Caco-2 (cell line): ENCODE results near the gene P2RY2. TPM values are rescaled to one million over a fixed set of nuclear protein-coding genes. Genes with fewer than 3 reads are reported as not detected.

Experiments used
- BruUV-seq: library from RNA; stranded (reverse); fragments of 400-500 nt; replicated peaks from 2 replicates; lab custom pipeline; 2021; lab: Mats Ljungman, UMichigan
- CTCF ChIA-PET: fragments of 300-600 bp; sonication (Branson Sonifier 250); formaldehyde crosslinking; loops from one replicate; lab custom pipeline; 2022; ENCODE audit warnings: antibody characterized with exemption; lab: Charles Lee
- POLR2A ChIA-PET: fragments of 300-600 bp; sonication (Branson Sonifier 250); formaldehyde crosslinking; loops from one replicate; lab custom pipeline; 2022; ENCODE audit warnings: antibody characterized with exemption; lab: Charles Lee
- DNase-seq, 2 experiments: peaks; one replicate each; pipeline versions ENCODE4 v3.0.0 to v3.0.0-alpha.2; 2020 to 2022
- H3K27me3 ChIP-seq: replicated peaks from 2 replicates; pipeline ENCODE4 v1.6.0; 2011; ENCODE audit warnings: low read length; ENCODE audit not compliant: control insufficient read depth, insufficient read depth
- H3K36me3 ChIP-seq: 2 replicates; pipeline ENCODE4 v1.5.1; 2011; ENCODE audit warnings: low read length; ENCODE audit not compliant: control insufficient read depth, insufficient read depth
- H3K4me1 ChIP-seq: fragments of 250-450 bp; sonication (Bioruptor Pico); 2 replicates; pipeline ENCODE4 v1.5.1; 2020; ENCODE audit warnings: mild to moderate bottlenecking
- H3K4me3 ChIP-seq: 2 replicates; pipeline ENCODE4 v1.5.1; 2011; ENCODE audit warnings: low read depth, mild to moderate bottlenecking, control low read depth, low read length
- H3K9me3 ChIP-seq: fragments of 250-450 bp; sonication (Bioruptor Pico); 2 replicates; pipeline ENCODE4 v1.5.1; 2020; ENCODE audit warnings: mild to moderate bottlenecking, moderate library complexity
- H3K27ac Mint-ChIP-seq: one replicate; pipeline ENCODE4 v1.8.0; 2022; ENCODE audit warnings: mixed read lengths; ENCODE audit not compliant: unreplicated experiment
- H3K27me3 Mint-ChIP-seq: one replicate; pipeline ENCODE4 v1.8.0; 2022; ENCODE audit warnings: mixed read lengths; ENCODE audit not compliant: insufficient read depth, unreplicated experiment
- H3K36me3 Mint-ChIP-seq: one replicate; pipeline ENCODE4 v1.8.0; 2022; ENCODE audit warnings: mild to moderate bottlenecking, mixed read lengths; ENCODE audit not compliant: insufficient read depth, unreplicated experiment
- H3K4me1 Mint-ChIP-seq: one replicate; pipeline ENCODE4 v1.8.0; 2022; ENCODE audit warnings: low read depth, mixed read lengths; ENCODE audit not compliant: unreplicated experiment
- H3K4me3 Mint-ChIP-seq: one replicate; pipeline ENCODE4 v1.8.0; 2022; ENCODE audit warnings: mild to moderate bottlenecking, moderate library complexity, mixed read lengths; ENCODE audit not compliant: unreplicated experiment
- H3K9me3 Mint-ChIP-seq: one replicate; pipeline ENCODE4 v1.8.0; 2022; ENCODE audit warnings: mixed read lengths; ENCODE audit not compliant: unreplicated experiment
- CTCF ChIP-seq, 2 experiments: fragments of 200-600 bp in 1 of 2; IDR thresholded peaks; 1 replicate in 1 of 2; 2 replicates in 1 of 2; pipeline versions ENCODE4 v1.5.1 to v1.8.0; 2011 to 2022; ENCODE audit warnings: antibody characterized with exemption in 1 of 2, control low read depth in 1 of 2, inconsistent platforms in 1 of 2, low read depth in 1 of 2, low read length in 1 of 2, mild to moderate bottlenecking in 1 of 2, moderate library complexity in 1 of 2; ENCODE audit not compliant: insufficient read depth in 1 of 2, severe bottlenecking in 1 of 2, unreplicated experiment in 1 of 2
- intact Hi-C: fragments of 100-400 bp; cut with micrococcal nuclease; formaldehyde crosslinking; loops from one replicate; pipeline ENCODE4 v1.10.0; 2022; ENCODE audit not compliant: unreplicated experiment
- total RNA-seq: library from RNA; stranded (reverse); gene quantifications from 2 replicates; pipeline ENCODE4 v1.2.3, GENCODE V29; 2022

P2RY2 gene
- total RNA-seq, 1 experiment from 2014 or later, result 10.4 TPM

GRCh38 chr11:73226297-73227006, 8.4 kb downstream of the P2RY2 start:
- H3K4me3 Mint-ChIP-seq, result no peak overlapping the region
- intact Hi-C loops, result loop anchor here (1.0 to 2.0 kb wide), 2 partner anchors 8 to 42 kb away; partner anchors contain the start of gene P2RY2
- ChIA-PET CTCF (interaction anchor here (0.5 to 0.8 kb wide), 2 partner anchors 28 to 33 kb away, joined by 3 to 4 read pairs; no protein-coding TSS in a partner anchor), POLR2A (interaction anchor here (0.9 kb wide), 1 partner anchor 84 kb away, joined by 4 read pairs; the partner anchor contains the start of gene FCHSD2)
- no TSS peak for BruUV-seq
- H3K4me1 ChIP-seq, result peaks cover 46% of the 10 kb centered on the region
- H3K36me3 Mint-ChIP-seq, result peaks cover 10% of the 10 kb centered on the region
- DNase-seq, result peak in 1 of 2 experiments; percentile 25
- no peaks in the 10 kb centered on the region for H3K27me3 ChIP-seq
- H3K27me3 Mint-ChIP-seq, result no peaks in the 10 kb centered on the region
- no peaks in the 10 kb centered on the region for H3K36me3 ChIP-seq
- H3K9me3 ChIP-seq, result no peaks in the 10 kb centered on the region
- TF ChIP-seq CTCF (IDR thresholded peaks at IDR 0.05; ENCODE audit: insufficient read depth in 1 of 2, low read depth in 1 of 2, low read length in 1 of 2, severe bottlenecking in 1 of 2, unreplicated experiment in 1 of 2), result no peak
- peaks cover 43% of the 10 kb centered on the region for H3K4me1 Mint-ChIP-seq
- peak overlapping the region; percentile 10 for H3K27ac Mint-ChIP-seq
- no peak overlapping the region for H3K4me3 ChIP-seq
- no peaks in the 10 kb centered on the region for H3K9me3 Mint-ChIP-seq

- no peaks in the 10 kb centered on the region for H3K9me3 ChIP-seq
- Mint-ChIP-seq H3K36me3 (peaks cover 10% of the 10 kb centered on the region), H3K4me1 (peaks cover 43% of the 10 kb centered on the region), H3K4me3 (no peak overlapping the region), H3K9me3 (no peaks in the 10 kb centered on the region), H3K27ac (peak overlapping the region; percentile 64), H3K27me3 (no peaks in the 10 kb centered on the region)
- TF ChIP-seq CTCF (IDR thresholded peaks at IDR 0.05; ENCODE audit: insufficient read depth in 1 of 2, low read depth in 1 of 2, low read length in 1 of 2, severe bottlenecking in 1 of 2, unreplicated experiment in 1 of 2), result peak; percentile 78 to 96
- no peaks in the 10 kb centered on the region for H3K27me3 ChIP-seq
- POLR2A ChIA-PET, result no interaction called here
- no peaks in the 10 kb centered on the region for H3K36me3 ChIP-seq
- peak; percentile 97 to 98 for DNase-seq
- CTCF ChIA-PET, result interaction anchor here (0.7 to 2.0 kb wide), 4 partner anchors 9 to 41 kb away, joined by 3 to 11 read pairs (median 4); no protein-coding TSS in a partner anchor
- no peak overlapping the region for H3K4me3 ChIP-seq
- no TSS peak for BruUV-seq
- H3K4me1 ChIP-seq, result peaks cover 39% of the 10 kb centered on the region
- intact Hi-C loops, result loop anchor here (1.0 to 2.0 kb wide), 5 partner anchors 9 to 43 kb away; partner anchors contain the start of gene P2RY2
Observed at GRCh38 chr11:73227571-73228211, 9.6 kb downstream of the P2RY2 start.
